Stimulated activated CD4-positive, alpha-beta T cell treated with anti-CD3 and anti-CD28 coated beads, TNF-alpha, amount 100 ng/mL, for 48 hours (primary cell): Measurements from ENCODE around the gene CALML5.

Experiments
- DNase-seq, 3 donors: peaks; one replicate each; pipeline ENCODE4 v3.0.0-alpha.2; 2020; ENCODE audit warnings: low read depth in 3 of 3

CALML5 gene

DNA sequence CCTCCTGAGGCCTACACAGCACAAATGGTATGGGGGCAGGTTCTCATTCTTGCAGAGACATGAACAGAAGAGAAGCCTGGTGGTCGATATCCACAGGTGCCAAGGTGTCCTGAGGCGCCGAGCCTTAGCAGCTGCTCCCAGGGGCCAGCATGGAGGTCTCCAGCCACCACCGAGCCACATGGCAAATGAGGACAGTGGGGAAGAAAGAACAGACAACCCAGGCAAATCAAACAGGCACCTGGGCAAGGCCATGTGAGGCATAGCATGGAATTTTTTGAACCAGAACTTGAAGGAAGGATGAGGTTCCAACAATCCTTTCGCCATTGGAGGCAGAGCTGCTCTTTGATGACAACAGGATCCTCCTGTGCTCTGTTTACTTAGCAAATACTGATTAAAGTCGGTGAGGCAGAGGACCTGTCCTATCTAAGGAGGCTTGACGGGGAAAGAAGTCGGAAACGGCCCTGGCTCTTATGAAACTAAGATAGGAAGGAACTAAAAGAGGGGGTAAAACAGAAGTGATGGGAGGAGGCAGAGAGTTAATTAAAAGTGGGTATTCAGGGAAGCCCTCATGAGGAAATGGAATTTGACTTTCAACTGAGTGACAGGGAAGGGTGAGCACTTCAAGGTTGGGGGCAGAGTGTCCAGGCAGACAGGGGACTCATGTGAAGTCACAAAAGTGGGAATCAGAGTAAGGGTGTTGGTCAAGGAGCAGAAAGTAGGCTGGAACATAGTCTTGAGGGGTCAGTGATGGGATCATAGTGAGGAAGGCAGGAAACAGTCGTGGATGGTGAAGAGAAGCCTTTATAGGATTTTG, 16.8 kb upstream of the CALML5 start:
- no peak for DNase-seq

DNA sequence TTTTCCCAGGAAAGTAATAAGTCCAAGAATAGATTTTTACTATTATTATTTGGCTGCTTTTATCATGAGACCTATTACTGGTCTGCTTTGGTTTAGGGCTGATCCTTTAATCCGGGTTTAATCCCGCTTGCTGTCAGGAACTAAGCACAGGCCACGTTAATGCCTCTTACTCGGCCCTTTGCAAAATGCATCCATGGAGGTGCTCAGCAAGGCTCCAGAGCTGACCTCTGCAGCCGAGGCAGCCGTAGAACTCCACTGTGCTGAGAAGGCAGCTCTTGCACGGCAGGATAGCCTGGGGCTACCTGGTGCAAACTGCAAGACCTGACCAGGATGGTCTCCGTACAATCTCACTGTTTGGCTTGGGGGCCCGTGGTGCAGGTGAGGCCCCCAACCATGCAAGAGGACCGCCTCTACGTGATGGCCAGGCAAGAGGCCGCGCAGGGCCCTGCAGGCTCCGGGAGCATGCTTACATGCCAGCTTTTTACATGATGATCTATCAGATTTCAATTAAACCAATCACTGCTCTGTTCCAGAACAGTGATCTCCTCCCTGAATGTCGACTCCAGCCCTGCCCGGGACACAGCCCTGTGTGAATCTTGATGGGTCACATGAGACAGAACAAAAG, 15.0 kb upstream of the CALML5 start:
- DNase-seq, result no peak

DNA sequence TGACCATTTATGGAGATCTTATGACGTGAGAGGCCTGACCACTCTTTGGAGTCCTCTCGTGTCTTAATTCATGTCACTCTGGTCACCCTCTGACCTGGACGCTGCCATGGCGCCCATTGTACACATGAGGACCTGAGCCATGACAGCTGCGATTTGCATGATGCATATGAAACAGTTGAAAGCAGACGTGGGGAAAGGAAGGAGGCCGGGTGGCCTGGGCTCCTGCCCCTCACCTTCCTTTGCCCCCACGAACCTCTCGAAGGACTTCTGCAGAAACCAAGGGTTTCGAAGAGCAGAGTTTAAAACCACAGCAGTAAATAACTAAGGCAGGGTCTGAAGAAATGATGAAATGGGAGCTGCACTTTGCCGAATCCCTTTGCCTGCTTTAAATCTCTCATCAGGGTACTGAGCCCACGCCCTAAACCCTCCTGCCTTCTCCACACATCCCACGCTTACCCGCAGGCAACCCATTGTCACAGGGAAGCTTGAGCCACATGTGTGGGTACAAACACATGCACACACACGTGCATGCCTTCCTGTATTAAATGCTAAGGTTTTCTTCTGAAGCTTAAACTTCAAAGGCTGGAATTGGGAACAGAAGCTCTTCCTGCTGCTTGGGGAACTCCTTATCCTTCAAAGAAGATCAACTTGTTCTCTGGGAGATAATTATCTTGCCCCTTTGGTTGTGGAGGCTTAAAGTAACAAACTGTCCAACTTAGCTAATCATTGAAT, 13.7 kb upstream of the CALML5 start:
- peak in 2 of 3 donors; percentile 4 to 7 for DNase-seq

DNA sequence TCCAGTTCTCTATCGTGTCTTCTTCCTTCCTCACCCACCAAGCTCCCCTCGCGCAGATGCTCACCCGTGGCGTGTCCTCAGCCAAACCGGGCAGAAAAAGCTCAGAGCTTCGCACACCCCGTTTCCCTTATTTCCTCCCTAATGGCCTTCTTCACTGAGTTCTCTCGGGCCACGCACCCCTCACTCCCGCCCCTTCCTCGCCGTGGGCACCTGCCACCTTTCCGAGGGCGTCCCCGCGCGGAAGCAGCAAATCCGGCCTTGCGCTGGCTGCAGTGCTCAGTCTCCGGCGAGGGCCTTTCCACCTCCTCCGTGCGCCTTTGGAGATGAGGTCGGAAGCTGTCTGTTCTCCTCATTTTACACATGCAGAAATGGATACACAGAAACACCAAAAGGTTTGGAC, 13.0 kb upstream of the CALML5 start:
- no peak for DNase-seq

DNA sequence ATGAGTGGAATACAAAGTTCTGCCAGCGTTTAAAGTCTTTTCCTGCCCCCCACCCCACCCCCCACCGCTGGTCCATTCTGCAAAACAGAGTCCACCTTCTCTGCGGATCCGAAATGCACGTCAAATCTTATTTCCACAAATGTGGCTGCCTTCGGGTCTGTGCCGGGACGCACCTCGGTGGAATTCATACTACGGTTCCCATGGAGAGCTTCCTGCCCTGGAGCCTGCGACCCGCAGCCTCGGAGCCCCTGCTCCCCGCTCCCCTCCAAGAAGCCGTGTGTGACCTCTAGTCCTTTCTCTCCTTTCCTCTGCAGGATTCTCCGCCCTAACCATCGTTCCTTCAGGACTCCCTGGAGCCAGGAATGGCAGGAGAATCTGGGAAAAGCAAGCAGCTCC, 12.5 kb upstream of the CALML5 start:
- no peak for DNase-seq

DNA sequence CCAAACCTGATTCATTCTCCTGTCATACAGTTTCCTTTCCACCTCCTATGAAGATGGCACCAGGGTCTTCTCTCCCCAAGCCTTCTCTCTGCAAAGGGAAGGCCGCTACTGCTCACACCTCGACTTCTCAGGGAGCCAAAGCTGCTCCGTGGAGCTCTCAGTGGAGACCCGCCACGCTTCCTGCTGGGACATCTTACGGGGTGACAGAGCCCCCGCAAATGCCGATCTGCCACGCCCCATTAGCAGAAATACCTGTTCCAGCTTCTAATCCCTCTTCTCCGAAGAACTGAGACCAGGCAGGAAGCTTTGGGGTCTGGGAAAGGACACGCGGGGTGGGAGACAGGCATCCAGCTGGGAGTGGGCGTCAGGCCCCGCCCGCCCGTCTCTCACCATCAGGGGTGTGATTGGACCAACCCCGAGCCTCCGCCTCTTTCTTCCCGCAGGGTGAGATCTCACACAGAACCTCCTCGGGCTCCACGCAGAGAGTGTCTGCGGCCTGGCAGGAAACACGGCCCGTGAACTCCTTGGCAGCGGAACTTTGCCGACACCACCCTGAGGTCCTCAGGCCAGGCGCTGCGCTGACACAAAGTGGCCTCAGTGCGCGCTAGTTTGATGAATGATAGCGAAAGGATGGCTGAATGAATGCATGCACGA, 12.0 kb upstream of the CALML5 start:
- DNase-seq, result no peak

DNA sequence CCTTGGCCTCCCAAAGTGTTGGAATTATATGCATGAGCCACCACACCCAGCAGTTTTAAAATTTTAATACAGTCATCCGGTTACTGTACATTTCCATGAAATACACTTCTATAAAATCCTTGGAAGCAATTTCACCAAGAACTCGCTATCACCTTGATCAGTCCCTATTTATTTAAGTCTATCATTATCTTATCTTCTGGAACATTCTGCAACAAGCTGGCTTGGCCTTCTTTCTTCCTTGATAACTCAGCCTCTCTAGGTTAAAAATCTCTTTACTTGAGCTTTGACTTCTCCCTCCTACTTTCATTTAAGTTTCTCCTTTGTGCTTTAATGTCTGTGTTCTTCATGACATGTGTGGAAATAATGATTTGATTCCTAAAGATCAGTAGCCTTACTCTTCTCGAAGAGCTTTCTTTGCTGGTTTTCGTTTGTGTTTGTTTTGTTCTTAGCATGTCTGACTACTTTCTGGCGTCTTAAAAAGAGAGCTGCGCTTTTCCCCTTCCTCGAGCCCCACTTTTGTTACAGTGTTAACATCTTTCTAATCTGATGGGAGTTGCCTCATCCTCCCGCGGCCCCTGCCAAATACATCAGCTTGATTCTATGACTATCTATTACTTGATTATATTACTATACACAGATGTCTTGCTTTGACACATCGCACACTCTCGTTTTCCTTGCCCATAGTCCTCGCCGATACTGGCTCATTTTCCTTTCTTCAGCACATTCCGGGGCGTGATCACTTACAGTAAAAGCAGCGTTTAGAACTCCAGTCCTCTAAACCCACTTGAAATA, 11.1 kb upstream of the CALML5 start:
- no peak for DNase-seq

DNA sequence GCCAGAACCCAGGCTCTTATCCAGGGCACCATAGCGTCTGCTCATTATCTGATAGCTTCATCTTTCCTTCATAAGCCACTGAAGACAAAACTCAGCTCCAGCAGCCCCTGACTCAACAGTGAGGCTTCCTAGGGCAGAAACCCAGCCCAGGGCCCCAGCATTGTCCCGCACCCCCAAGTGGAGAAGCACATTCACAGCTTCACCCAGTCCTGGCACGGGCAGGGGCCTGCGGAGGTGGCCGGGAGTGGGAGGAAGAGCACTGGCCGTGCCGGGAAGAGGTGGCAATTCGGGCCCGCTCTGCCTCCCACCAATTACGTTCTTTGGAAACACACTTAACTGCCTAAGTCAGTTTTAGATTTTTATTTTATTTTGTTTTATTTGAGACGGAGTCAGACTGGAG, 10.3 kb upstream of the CALML5 start:
- no peak for DNase-seq

DNA sequence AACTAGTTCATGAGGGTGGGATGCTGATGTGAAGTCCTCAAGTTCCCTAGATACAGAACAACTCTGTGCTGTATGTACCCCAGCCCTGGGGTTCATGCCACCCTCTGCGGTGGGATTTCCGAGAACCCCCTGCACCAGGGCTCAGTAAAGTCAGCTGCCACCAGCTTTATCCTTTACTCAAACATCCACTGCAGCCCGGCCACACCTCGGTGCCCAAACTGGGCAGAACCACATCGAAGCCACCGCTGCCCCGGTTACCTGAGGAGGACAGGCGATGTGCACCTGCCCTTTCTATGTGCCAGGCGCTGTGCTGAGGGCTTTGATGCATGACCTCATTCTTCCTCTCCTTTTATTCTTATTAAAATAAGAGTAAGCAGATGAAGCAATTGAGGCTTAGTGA, 9.9 kb upstream of the CALML5 start:
- no peak for DNase-seq

DNA sequence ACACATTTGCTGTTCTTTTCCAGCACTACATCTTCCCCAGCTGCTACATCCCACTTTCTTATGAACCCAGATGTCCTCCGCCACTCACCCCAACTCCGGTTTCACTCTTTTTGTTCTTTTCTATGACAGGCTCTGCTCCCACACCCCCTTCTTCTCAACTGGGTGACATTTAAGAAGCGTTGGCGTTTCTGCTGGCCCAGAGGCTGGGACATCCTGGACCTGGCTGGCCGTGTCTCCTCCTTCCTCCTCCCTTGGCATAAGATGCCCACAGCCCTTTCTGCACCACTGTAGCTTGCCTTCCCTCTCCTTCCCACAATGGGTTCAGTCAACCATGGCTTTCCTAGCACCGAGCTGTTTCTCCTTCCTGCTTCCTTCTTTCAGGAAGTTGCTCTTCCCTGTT, 9.4 kb upstream of the CALML5 start:
- no peak for DNase-seq

DNA sequence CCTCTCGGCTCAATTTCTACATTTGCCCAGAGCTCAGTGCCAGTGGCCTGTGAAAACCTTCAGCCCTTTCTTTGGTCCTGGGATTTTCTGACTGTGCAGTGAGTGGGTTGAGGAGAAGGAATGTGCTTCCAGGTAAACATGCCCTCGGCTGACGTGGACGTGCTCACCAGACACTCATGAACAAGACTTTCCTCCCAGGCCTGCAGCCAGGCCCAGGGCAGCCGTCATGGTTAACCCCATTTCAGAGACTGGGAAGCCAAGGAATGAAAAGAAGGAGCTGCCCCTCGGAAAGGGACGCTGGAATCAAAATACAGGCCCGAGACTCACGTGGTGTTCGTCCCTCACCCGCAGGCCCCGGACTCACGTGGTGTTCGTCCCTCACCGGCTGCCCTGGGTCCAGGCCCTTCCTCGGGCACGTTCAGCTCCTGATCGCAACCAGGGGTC, 8.8 kb upstream of the CALML5 start:
- no peak for DNase-seq

DNA sequence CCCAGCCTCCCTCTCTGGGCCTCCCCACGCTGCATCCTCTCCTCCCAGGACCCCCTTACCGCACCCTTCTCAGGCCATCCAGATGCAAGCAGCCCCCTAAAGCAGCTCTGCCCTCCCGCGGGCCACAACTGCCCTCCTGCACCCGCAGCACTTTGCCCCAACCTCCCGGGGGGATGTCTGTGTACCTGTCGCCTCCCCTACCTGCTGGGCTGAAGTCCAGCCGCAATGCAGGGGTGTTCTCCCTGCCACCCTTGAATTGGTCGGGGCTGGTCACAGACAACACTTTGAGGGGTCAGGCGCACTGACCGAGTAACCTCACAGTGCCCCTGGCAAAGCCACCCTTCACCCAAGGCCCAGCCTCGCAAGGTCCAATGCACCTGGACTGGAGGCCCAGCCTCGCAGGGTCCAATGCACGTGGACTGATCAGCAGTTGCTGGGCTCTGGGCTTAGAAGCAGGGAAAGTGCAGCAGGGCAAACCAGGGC, 8.3 kb upstream of the CALML5 start:
- no peak for DNase-seq

DNA sequence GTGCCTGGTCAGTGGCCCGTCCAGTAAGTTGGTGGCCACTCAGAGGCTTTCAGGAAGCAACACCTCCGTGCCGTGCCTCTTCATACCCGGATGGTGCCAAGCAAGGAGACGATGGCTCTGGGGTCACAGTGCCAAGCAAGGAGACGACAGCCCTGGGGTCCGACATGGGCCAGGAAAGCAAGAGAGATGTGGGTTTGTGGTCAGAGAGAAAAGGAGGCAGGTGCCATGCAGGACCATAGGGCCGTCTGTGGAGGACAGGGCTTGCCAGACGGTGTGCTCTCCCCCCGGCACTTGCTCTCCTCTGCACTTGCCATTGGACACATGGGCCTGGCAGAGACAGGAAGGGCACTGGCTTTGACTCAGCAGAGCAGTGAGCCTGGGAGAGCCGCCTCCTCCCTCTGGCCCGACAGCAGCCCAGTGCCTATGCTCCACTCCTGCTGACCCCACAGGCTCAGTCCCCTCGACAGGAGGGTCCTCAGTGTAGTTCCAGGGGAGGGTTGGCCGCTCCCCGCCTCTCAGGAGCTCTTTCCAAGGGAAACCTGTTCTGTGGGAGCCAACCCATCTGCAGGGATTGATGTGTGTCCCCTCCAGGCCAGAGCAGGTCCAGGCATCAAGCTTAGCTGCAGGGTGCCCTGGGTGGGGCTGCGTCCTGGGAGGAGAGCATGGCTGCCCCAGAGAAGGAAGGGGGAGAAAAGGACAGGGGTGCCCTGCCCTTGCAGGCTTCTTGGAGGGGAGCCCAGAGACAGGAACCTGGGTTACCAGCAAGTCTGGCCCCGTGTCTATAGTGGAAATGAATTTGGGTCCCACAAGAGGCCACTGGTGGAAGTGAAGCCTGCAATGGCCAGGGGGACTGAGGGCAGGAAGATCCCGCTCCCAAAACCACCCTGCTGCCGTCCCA, 7.6 kb upstream of the CALML5 start:
- DNase-seq, result no peak

DNA sequence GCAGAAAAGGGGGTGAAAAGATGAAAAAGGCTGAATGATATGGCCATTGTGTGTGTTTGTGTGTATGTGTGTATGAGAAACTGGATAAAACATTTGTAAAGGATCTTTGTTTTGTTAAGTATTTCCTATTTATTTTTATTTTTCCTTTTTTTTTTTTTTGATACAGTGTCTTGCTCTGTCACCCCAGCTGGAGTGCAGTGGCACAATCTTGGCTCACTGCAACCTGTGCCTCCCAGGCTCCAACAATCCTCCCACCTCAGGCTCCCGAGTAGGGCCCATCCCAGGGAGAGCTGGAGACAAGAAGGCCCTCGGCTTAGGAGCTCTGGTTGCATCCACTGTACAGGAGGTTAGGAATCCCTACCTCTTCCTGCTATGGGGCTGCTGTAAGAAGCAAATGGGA, 6.9 kb upstream of the CALML5 start:
- DNase-seq, result no peak

DNA sequence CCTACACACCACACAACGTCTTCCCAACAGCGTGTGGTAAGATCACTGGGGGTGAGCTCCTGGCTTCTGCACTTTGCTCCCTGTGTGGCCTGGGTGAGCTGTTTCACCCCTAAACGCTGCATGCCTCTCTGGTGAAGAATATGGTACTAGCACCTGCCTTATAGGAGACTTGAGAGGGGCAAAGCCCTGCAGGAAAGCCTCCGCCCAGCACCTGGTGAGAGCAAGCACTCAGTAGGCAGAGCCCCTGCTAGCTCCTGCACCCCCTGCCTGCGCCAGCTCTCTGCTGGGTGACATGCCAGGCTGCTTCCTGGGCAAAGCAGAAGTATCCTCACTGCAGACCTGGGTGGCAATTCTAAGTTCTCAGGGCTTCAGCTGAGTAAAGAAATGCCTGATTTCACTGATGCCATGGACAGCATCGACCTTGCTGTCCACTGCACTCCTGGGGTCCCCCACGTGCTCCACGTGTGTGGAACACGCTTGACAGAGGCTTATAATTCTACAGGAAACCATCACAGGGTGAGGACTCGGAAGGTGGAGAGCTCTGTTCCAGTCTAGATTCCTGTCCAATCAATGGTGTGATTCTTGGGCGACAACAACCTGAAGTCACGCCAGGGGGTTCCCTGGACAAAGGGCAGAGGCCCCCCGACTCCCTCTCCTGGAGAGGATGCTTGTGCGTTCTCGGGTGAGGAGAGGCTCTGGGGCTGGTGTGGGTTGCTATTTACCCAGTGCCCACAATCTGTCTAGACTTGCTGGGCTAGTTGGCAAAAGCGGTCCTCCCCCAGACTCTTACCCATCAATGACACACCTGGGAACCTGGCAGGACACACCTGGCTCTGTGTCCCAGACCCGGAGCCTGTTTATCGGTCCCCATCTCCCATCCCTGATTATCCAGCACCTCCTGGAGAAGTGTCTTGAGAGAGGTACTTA, 5.0 kb upstream of the CALML5 start:
- DNase-seq, result no peak

DNA sequence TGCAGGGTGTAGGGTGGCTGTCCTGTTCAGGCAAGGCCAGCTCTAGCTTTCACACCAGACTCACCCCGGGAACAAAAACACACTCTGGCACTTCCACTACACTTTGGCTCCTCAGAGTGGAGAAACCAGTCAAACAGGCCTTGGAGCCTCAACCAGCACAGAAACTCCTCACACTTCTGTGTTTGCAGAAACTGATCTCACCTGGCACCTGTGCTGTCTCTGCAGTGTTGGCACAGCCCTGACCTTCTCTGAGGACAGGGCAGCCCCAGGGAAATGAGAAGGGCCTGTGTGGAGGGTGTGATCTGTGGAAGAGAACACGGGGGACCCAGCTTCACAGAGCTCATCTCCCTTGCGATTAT, 4.1 kb upstream of the CALML5 start:
- no peak for DNase-seq

DNA sequence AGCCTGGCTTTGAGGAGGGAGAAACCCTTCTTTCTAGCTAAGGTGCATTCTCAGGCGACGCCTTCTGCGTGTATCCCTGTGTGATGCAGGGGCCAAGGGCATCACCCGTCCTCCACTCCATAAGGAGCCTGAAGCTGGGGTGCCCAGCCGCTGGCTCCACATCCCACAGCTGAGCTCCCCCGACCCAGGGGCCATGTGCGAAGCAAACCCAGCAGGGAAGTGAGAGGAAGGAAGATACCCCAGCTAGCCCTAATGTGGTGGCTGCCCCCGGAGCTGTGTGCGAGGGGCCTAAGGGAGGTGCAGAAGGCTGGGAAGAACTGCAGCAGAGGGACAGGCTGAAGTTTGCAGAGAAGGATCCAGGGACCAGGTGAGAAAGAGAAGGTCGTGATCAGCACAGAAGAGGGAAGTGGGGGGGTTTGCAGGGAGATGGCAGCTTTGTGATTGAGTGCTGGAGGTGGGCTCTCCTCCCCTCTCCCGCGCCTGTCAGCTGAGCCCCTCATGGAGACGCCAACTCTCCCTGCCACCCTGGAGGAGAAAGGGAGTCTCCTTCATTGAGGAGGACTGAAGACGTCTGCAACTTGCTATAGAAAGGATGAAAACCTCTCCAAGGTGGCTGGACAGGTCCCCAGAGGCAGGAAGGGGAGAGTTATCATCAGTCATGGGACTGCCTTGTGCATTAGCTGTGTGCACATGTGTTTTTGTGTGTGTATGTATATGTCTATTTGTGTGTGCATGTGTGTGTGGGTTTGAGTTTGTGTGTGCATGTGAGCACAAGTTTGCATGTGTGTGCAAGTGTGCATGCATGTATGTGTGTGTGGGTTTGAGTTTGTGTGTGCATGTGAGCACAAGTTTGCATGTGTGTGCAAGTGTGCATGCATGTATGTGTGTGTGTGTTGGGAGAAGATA, 3.5 kb upstream of the CALML5 start:
- no peak for DNase-seq

DNA sequence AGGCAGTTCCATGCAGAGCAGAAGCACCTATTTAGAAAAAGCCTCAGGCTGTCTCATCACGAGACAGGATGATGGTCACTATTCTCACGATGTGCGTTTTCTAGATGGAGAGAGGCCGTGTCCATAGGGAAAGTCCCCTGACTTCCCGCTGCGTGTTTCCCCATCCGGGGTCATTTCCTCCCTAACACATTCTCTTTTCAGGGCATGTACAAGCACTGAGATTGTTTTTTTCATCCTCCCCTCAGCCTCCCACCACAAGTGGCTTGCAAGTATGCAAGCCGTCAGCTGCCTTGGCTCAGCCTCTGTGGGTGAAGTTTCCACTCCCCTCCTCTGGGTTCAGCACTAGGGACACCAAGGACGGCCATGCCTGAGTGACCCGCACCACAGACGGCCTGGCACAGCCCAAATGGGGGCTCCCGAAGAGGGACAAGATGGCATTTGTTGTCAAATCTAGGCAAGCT, 2.7 kb upstream of the CALML5 start:
- no peak for DNase-seq
